Ishikawa (cell line): ENCODE data around the gene TMPRSS4.

Experiments used
- CEBPB ChIP-seq: IDR thresholded peaks from 2 replicates; pipeline ENCODE4 v1.6.1; 2012
- CREB1 ChIP-seq: IDR thresholded peaks from 2 replicates; pipeline ENCODE4 v1.6.1; 2012; ENCODE audit warnings: low read depth
- EGR1 ChIP-seq: IDR thresholded peaks from 2 replicates; pipeline ENCODE4 v1.6.1; 2012
- EP300 ChIP-seq: IDR thresholded peaks from 2 replicates; pipeline ENCODE4 v1.6.1; 2012; ENCODE audit warnings: borderline replicate concordance
- FOXM1 ChIP-seq: IDR thresholded peaks from 2 replicates; pipeline ENCODE4 v1.6.1; 2012; ENCODE audit warnings: low read depth, borderline replicate concordance
- MAX ChIP-seq: IDR thresholded peaks from 2 replicates; pipeline ENCODE4 v1.6.1; 2012
- NFIC ChIP-seq: IDR thresholded peaks from 2 replicates; pipeline ENCODE4 v1.6.1; 2012
- RAD21 ChIP-seq: IDR thresholded peaks from 2 replicates; pipeline ENCODE4 v1.6.1; 2012; ENCODE audit warnings: low read depth
- TAF1 ChIP-seq: IDR thresholded peaks from 2 replicates; pipeline ENCODE4 v1.6.1; 2012; ENCODE audit warnings: low read depth, mild to moderate bottlenecking
- TCF12 ChIP-seq: IDR thresholded peaks from 2 replicates; pipeline ENCODE4 v1.6.1; 2012; ENCODE audit warnings: low read depth
- TEAD4 ChIP-seq: IDR thresholded peaks from 2 replicates; pipeline ENCODE4 v1.6.1; 2012
- YY1 ChIP-seq: IDR thresholded peaks from 2 replicates; pipeline ENCODE4 v1.6.1; 2012; ENCODE audit warnings: low read depth
- ZBTB7A ChIP-seq: IDR thresholded peaks from 2 replicates; pipeline ENCODE4 v1.6.1; 2012; ENCODE audit warnings: low read depth
- TF ChIP-seq, protein P1 (sequence below): IDR thresholded peaks from 2 replicates; pipeline ENCODE4 v1.6.1; 2012; ENCODE audit warnings: low read depth, mild to moderate bottlenecking
- TF ChIP-seq, protein P2 (sequence below): IDR thresholded peaks from 2 replicates; pipeline ENCODE4 v1.6.1; 2012

TMPRSS4 gene

DNA sequence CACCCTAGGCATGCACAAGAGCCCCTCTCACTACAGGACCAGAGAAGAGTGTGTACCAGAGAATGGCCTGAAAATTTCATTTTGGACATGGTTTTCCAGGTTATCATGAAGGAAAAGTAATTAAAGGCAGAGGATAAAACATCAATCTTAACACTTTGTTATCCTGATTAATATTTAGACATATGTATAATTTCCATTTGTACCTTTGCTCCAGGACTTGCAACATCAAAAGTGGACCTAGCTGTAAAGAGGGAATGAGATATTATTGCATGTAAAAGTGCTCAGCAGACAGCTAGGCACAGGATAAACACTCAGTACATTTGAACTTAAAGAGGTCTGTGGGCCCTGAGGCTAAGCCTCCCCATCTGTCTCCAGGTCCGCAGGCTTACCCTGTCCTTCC lies 77.8 kb downstream of the TMPRSS4 start:
- TF ChIP-seq FOXM1 = no peak
- TF ChIP-seq TCF12 = no peak
- TF ChIP-seq RAD21 = no peak
- no peak for TF ChIP-seq CREB1
- TF ChIP-seq, protein P1, sequence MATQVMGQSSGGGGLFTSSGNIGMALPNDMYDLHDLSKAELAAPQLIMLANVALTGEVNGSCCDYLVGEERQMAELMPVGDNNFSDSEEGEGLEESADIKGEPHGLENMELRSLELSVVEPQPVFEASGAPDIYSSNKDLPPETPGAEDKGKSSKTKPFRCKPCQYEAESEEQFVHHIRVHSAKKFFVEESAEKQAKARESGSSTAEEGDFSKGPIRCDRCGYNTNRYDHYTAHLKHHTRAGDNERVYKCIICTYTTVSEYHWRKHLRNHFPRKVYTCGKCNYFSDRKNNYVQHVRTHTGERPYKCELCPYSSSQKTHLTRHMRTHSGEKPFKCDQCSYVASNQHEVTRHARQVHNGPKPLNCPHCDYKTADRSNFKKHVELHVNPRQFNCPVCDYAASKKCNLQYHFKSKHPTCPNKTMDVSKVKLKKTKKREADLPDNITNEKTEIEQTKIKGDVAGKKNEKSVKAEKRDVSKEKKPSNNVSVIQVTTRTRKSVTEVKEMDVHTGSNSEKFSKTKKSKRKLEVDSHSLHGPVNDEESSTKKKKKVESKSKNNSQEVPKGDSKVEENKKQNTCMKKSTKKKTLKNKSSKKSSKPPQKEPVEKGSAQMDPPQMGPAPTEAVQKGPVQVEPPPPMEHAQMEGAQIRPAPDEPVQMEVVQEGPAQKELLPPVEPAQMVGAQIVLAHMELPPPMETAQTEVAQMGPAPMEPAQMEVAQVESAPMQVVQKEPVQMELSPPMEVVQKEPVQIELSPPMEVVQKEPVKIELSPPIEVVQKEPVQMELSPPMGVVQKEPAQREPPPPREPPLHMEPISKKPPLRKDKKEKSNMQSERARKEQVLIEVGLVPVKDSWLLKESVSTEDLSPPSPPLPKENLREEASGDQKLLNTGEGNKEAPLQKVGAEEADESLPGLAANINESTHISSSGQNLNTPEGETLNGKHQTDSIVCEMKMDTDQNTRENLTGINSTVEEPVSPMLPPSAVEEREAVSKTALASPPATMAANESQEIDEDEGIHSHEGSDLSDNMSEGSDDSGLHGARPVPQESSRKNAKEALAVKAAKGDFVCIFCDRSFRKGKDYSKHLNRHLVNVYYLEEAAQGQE = no peak
- TF ChIP-seq NFIC = no peak
- no peak for TF ChIP-seq EP300
- TF ChIP-seq CEBPB = no peak
- no peak for TF ChIP-seq TEAD4
- no peak for TF ChIP-seq MAX
- no peak for TF ChIP-seq ZBTB7A
- TF ChIP-seq YY1 = no peak
- TF ChIP-seq, protein P2, sequence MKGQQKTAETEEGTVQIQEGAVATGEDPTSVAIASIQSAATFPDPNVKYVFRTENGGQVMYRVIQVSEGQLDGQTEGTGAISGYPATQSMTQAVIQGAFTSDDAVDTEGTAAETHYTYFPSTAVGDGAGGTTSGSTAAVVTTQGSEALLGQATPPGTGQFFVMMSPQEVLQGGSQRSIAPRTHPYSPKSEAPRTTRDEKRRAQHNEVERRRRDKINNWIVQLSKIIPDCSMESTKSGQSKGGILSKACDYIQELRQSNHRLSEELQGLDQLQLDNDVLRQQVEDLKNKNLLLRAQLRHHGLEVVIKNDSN = no peak
- no peak for TF ChIP-seq EGR1
- TF ChIP-seq TAF1 = no peak

DNA sequence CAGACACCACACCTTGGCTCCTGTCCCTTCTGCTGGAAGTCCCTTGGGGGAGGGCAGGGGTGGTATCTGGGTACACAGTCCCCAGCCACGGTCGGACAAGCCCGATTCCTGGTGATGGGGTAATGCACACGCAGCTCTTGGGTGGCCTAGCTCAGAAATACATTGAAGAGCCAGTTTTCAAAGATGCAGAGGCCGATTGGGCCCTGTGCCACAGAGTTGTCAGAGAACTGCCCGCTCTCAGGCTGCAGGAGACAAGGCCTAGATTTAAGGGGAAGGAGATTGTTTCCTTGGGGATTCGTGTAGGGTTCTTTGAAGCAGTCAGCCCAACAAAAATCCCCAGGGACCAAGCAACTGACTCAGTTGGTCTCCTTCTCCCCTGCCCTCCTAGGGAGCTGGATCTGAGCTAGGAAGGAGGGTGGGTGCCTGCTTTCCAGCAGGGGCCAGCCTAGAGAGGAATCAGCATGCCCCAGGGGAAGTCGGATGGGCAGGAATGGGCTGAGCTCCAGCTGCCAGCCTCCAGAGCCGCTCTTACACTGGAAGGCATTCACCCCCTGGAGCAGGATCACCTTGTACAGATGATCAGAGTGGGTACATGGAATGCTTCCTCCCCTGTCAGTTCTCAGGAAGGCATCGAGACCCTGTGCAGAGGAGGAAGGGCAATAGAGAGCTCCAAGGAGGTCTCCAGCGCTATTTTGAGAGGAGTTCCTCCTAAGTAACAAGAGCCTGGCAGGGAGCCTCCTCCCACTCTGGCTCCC lies 79.1 kb downstream of the TMPRSS4 start:
- TF ChIP-seq EP300 (no peak), TAF1 (no peak), YY1 (no peak)

GRCh38 chr11:118156531-118157185 lies 79.8 kb downstream of the TMPRSS4 start:
- TF ChIP-seq FOXM1 (no peak), ZBTB7A (peak; percentile 60)

DNA sequence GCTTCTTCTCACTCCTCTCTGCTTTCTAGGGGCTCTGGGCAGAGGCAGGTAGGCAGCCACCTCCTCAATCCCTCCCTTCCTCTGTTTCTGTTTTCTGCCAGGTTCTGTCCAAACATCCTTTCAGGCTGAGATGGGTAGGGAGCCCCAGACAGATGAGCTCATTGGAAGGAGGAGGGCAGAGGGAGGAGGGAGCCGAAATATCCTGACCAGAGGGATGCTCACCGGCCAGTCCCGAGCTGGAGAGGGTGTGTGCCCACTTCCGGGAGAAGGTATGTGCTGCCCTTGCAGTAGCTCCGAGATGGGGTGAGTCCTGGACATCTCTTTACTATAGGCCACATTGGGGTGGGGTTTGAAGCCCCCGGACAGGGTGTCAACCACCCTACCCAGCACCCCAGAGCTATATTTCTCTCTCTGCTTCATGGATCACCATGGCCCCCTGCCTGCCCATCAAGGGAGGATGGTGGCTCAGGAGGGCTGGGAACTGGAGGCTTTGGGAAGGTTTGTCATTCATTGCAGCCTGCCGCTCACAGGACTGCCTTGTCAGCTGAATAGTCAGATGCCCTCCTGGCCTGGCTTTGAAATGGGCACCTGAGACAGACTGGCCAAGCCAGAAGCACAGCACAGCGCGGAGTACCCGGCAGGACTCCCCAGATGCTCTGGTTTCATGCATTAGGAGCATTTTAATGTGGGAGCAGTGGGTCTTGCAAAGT lies 80.5 kb downstream of the TMPRSS4 start:
- TF ChIP-seq YY1 (no peak), CEBPB (no peak), CREB1 (no peak), TCF12 (no peak), FOXM1 (no peak), TEAD4 (no peak), TAF1 (no peak), MAX (no peak)
- TF ChIP-seq, protein P1 = no peak

- TF ChIP-seq FOXM1 = no peak
- no peak for TF ChIP-seq TCF12
- TF ChIP-seq RAD21 = no peak
- TF ChIP-seq TEAD4 = no peak
- TF ChIP-seq MAX = no peak
- TF ChIP-seq YY1 = no peak
- TF ChIP-seq EGR1 = no peak
- no peak for TF ChIP-seq EP300
- no peak for TF ChIP-seq ZBTB7A
- no peak for TF ChIP-seq NFIC
- no peak for TF ChIP-seq TAF1
- TF ChIP-seq CEBPB = no peak
Measured at GRCh38 chr11:118161786-118162185, 84.9 kb downstream of the TMPRSS4 start.

DNA sequence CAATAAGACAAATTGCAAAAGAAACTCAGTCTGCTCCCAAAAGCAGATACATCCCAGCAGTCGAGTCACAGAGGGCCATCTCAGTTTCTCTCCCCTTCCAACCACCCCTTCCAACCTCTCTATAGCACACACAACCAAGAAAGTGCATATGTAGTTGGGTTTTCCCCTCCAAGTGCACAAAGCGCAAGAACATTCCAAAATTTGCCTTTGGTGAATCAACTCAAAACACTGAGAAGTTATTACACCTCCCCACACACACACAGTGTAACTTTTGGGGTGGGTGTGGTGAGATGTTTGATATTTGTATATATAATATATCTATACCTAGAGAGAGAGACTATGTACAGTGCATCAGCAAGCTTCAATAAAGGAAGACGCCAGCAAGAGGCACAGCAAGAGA lies 86.0 kb downstream of the TMPRSS4 start:
- TF ChIP-seq CEBPB = no peak
- TF ChIP-seq, protein P2 = no peak
- TF ChIP-seq ZBTB7A = no peak
